ENCODE data around the gene ST7. TPM values are rescaled to one million over a fixed set of nuclear protein-coding genes. Genes with fewer than 3 reads are reported as not detected.

ST7 gene
- total and polyA plus RNA-seq, 2 of the 13 experiments (the other 11 are each of a cell fraction or from before 2014, with no cell fraction given) = 17.3 to 23.5 TPM

- POLR2A ChIA-PET = no interaction called here
- intact Hi-C loops (cut with micrococcal nuclease; ENCODE audit: unreplicated experiment) = no loop called here
- BruUV-seq (replicated peaks) = no TSS peak
- H3K27me3 ChIP-seq (ENCODE audit: control insufficient read depth in 1 of 2, insufficient read depth in 2 of 2, low read length in 2 of 2) = no peaks in the 10 kb centered on the region
- H3K36me3 ChIP-seq (replicated peaks in 1 of 2; ENCODE audit: control insufficient read depth in 1 of 2, insufficient read depth in 2 of 2, low read length in 2 of 2) = peaks cover 5 to 21% of the 10 kb centered on the region in 2 experiments
- H3K4me2 ChIP-seq (ENCODE audit: low read depth, low read length) = no peak overlapping the region
- DNase-seq (ENCODE audit: low spot score) (no peak), ATAC-seq (no peak), FAIRE-seq (no peak)
- H3K4me1 ChIP-seq (ENCODE audit: insufficient read depth, low read length) = no peaks in the 10 kb centered on the region
- in situ Hi-C loops (cut with HindIII; ENCODE audit: extremely low pct_ligation_motif_present, low pct_unique_long_range_greater_than_20kb) = no loop called here
- TF ChIP-seq LCORL (IDR thresholded peaks at IDR 0.05) = no peak
- no peak for TF ChIP-seq LCORL (CRISPR knock-in tag; IDR thresholded peaks at IDR 0.05)
- no peak for TF ChIP-seq NCOA5 (CRISPR knock-in tag; IDR thresholded peaks at IDR 0.05)
- no peak for TF ChIP-seq HES4 (CRISPR knock-in tag; IDR thresholded peaks at IDR 0.05; ENCODE audit: borderline replicate concordance)
- no peak for TF ChIP-seq ATF4 (CRISPR knock-in tag; IDR thresholded peaks at IDR 0.05)
- TF ChIP-seq PAWR (CRISPR knock-in tag; IDR thresholded peaks at IDR 0.05; ENCODE audit: borderline replicate concordance) = no peak
- no peak for TF ChIP-seq ZGPAT (CRISPR knock-in tag; IDR thresholded peaks at IDR 0.05)
- TF ChIP-seq ZNF34 (CRISPR knock-in tag; IDR thresholded peaks at IDR 0.05; ENCODE audit: borderline replicate concordance) = no peak
- TF ChIP-seq HNRNPH1 (optimal IDR thresholded peaks at IDR 0.05; ENCODE audit: low read depth, low read length) = no peak
- no peak for TF ChIP-seq PTBP1 (IDR thresholded peaks at IDR 0.05; ENCODE audit: low read depth, low read length, poor library complexity, severe bottlenecking)
- TF ChIP-seq ZIK1 (CRISPR knock-in tag; IDR thresholded peaks at IDR 0.05; ENCODE audit: borderline replicate concordance, low read depth) = no peak
- no peaks in the 10 kb centered on the region for H3K79me2 ChIP-seq (ENCODE audit: insufficient read depth, low read length)
- H4K20me1 ChIP-seq (ENCODE audit: insufficient read depth, low read length) = no peaks in the 10 kb centered on the region
- no peak overlapping the region for H3K9ac ChIP-seq (ENCODE audit: insufficient read depth, low read depth, low read length)
- no peak overlapping the region for H3K4me3 ChIP-seq (replicated peaks in 1 of 3; ENCODE audit: insufficient read depth in 1 of 3, low read depth in 2 of 3, low read length in 3 of 3)
- H3K27ac ChIP-seq (ENCODE audit: extremely low read length, insufficient read depth, low read length) = no peak overlapping the region
- 90% methylated on average over 6 of the region's 6 CpGs for WGBS (ENCODE audit: low lambda C conversion rate)
- CTCF ChIA-PET (ENCODE audit: low intra/inter-chr PET ratio, low total read pairs) = no interaction called here
- no peak overlapping the region for H2AFZ ChIP-seq (ENCODE audit: low read length)
- no peaks in the 10 kb centered on the region for H3K9me3 ChIP-seq (ENCODE audit: low read length)
Observed at GRCh38 chr7:117132321-117133120, 179.2 kb downstream of the ST7 start.
